HepG2 (cell line): Measurements from ENCODE around the gene SRXN1. TPM values are rescaled to one million over a fixed set of nuclear protein-coding genes. Genes with fewer than 3 reads are reported as not detected.

Experiments used
- ATAC-seq: fragments of 200-7000 bp; cut with Tn5 transposase; 3 replicates; pipeline ENCODE4 v1.9.1; 2020; ENCODE audit warnings: mild to moderate bottlenecking, moderate library complexity
- BruUV-seq: library from RNA; stranded (reverse); fragments of 400-500 nt; replicated peaks from 2 replicates; lab custom pipeline; 2021; lab: Mats Ljungman, UMichigan
- CTCF ChIA-PET: fragments of 300-600 bp; formaldehyde crosslinking; extraction: SDS; loops from one replicate; lab custom pipeline; 2021; ENCODE audit warnings: low total read pairs, inconsistent platforms, low intra/inter-chr PET ratio; lab: Yijun Ruan, JAX
- POLR2A ChIA-PET: fragments of 350-600 bp; sonication (Branson Sonifier 250); formaldehyde crosslinking; loops from one replicate; lab custom pipeline; 2020; ENCODE audit warnings: antibody characterized with exemption, inconsistent platforms; lab: Yijun Ruan, JAX
- DNase-seq: peaks from one replicate; pipeline ENCODE4 v3.0.0-alpha.2; 2015; ENCODE audit warnings: low spot score
- FAIRE-seq: peaks from 3 replicates; lab custom pipeline; 2011; peaks lifted over from hg19 to GRCh38; lab: Jason Lieb, UNC
- H2AFZ ChIP-seq: one replicate; pipeline ENCODE4 v1.6.1; 2011; ENCODE audit warnings: low read length, inconsistent platforms
- H3K27ac ChIP-seq: fragments of 300-600 bp; 3 replicates; pipeline ENCODE4 v1.8.0; 2011; ENCODE audit warnings: mixed run types, mild to moderate bottlenecking, mixed read lengths, low read length, inconsistent platforms; ENCODE audit not compliant: insufficient read depth; ENCODE audit errors: extremely low read length
- H3K27me3 ChIP-seq, 2 experiments: fragments of 200-600 bp in 1 of 2; 2 replicates in 1 of 2; 3 replicates in 1 of 2; pipeline versions ENCODE4 v1.6.0 to v1.8.0; 2011; ENCODE audit warnings: low read length in 2 of 2, mild to moderate bottlenecking in 2 of 2, moderate library complexity in 2 of 2, inconsistent platforms in 1 of 2; ENCODE audit not compliant: insufficient read depth in 2 of 2, control insufficient read depth in 1 of 2
- H3K36me3 ChIP-seq, 2 experiments: fragments of 200-600 bp in 1 of 2; replicated peaks in 1 of 2; 2 replicates in 1 of 2; 3 replicates in 1 of 2; pipeline versions ENCODE4 v1.5.1 to v1.8.0; 2011; ENCODE audit warnings: low read length in 2 of 2, inconsistent platforms in 1 of 2; ENCODE audit not compliant: insufficient read depth in 2 of 2, control insufficient read depth in 1 of 2
- H3K4me1 ChIP-seq: 2 replicates; pipeline ENCODE4 v1.5.1; 2012; ENCODE audit warnings: low read length, inconsistent platforms; ENCODE audit not compliant: insufficient read depth
- H3K4me2 ChIP-seq: 2 replicates; pipeline ENCODE4 v1.6.0; 2011; ENCODE audit warnings: low read depth, low read length, inconsistent platforms
- H3K4me3 ChIP-seq, 3 experiments: fragments of 200-600 bp in 1 of 3; sonication (generic), shearing (Covaris generic) in 1 of 3; replicated peaks in 1 of 3; 2 replicates each; pipeline ENCODE4 v1.5.1; 2011 to 2016; ENCODE audit warnings: low read length in 3 of 3, inconsistent platforms in 2 of 3, low read depth in 2 of 3, mild to moderate bottlenecking in 2 of 3, control low read depth in 1 of 3, mixed read lengths in 1 of 3; ENCODE audit not compliant: insufficient read depth in 1 of 3
- H3K79me2 ChIP-seq: one replicate; pipeline ENCODE4 v1.6.1; 2011; ENCODE audit warnings: low read length, inconsistent platforms; ENCODE audit not compliant: insufficient read depth
- H3K9ac ChIP-seq: 2 replicates; pipeline ENCODE4 v1.6.0; 2011; ENCODE audit warnings: mild to moderate bottlenecking, low read depth, low read length, inconsistent platforms; ENCODE audit not compliant: insufficient read depth
- H3K9me3 ChIP-seq: 2 replicates; pipeline ENCODE4 v1.5.1; 2012; ENCODE audit warnings: mild to moderate bottlenecking, low read length
- H4K20me1 ChIP-seq: 2 replicates; pipeline ENCODE4 v1.6.0; 2011; ENCODE audit warnings: inconsistent platforms, mild to moderate bottlenecking, low read length, moderate library complexity; ENCODE audit not compliant: insufficient read depth
- AGO1 ChIP-seq: fragments of 200-400 bp; formaldehyde crosslinking; IDR thresholded peaks from 2 replicates; pipeline ENCODE4 v1.6.1; 2017; ENCODE audit warnings: mild to moderate bottlenecking, low read depth, low read length, moderate library complexity; ENCODE audit not compliant: poor library complexity, severe bottlenecking
- ATF7 ChIP-seq, 2 experiments: fragments of 450-650 bp in 1 of 2; sonication (generic) in 1 of 2; formaldehyde crosslinking in 1 of 2; IDR thresholded peaks; 2 replicates each; pipeline versions ENCODE4 v1.4.0 to v1.6.1; 2016 to 2020; ENCODE audit warnings: antibody characterized with exemption in 1 of 2, mild to moderate bottlenecking in 1 of 2, missing genetic modification reagents in 1 of 2
- CAMTA2 ChIP-seq: sonication (generic); formaldehyde crosslinking; IDR thresholded peaks from 2 replicates; pipeline ENCODE4 v1.4.0; 2020; ENCODE audit warnings: mild to moderate bottlenecking, missing genetic modification reagents, borderline replicate concordance
- FLYWCH1 ChIP-seq: sonication (generic); formaldehyde crosslinking; IDR thresholded peaks from 2 replicates; pipeline ENCODE4 v1.8.1; 2023; ENCODE audit warnings: mild to moderate bottlenecking, missing genetic modification reagents
- IKZF1 ChIP-seq: fragments of 450-650 bp; IDR thresholded peaks from 2 replicates; pipeline ENCODE4 v1.7.1; 2016
- ISL2 ChIP-seq: sonication (generic); formaldehyde crosslinking; IDR thresholded peaks from 2 replicates; pipeline ENCODE4 v1.5.0; 2020; ENCODE audit warnings: missing genetic modification reagents
- JUNB ChIP-seq: sonication (generic); formaldehyde crosslinking; IDR thresholded peaks from 2 replicates; pipeline ENCODE4 v1.8.0; 2022; ENCODE audit warnings: missing genetic modification reagents, mild to moderate bottlenecking, borderline replicate concordance
- MAFK ChIP-seq, 2 experiments: IDR thresholded peaks in 1 of 2; conservative IDR thresholded peaks in 1 of 2; 2 replicates each; pipeline ENCODE4 v1.6.1; 2011; ENCODE audit warnings: improper control_type of control experiment in 2 of 2, low read length in 2 of 2
- MLLT10 ChIP-seq: sonication (generic); formaldehyde crosslinking; IDR thresholded peaks from 2 replicates; pipeline ENCODE4 v1.4.0; 2020; ENCODE audit warnings: missing genetic modification reagents
- RBFOX2 ChIP-seq: fragments of 200-400 bp; formaldehyde crosslinking; IDR thresholded peaks from 2 replicates; pipeline ENCODE4 v1.6.1; 2017; ENCODE audit warnings: low read depth, mild to moderate bottlenecking, low read length
- SP2 ChIP-seq: sonication (generic); formaldehyde crosslinking; IDR thresholded peaks from 2 replicates; pipeline ENCODE4 v1.5.1; 2020; ENCODE audit warnings: mild to moderate bottlenecking, missing genetic modification reagents
- ZNF224 ChIP-seq: sonication (generic); formaldehyde crosslinking; IDR thresholded peaks from 2 replicates; pipeline ENCODE4 v1.5.0; 2020; ENCODE audit warnings: mild to moderate bottlenecking, missing genetic modification reagents
- ZNF232 ChIP-seq: sonication (generic); formaldehyde crosslinking; IDR thresholded peaks from 2 replicates; pipeline ENCODE4 v1.4.0; 2020; ENCODE audit warnings: missing genetic modification reagents, borderline replicate concordance
- ZNF33A ChIP-seq: sonication (generic); formaldehyde crosslinking; IDR thresholded peaks from 2 replicates; pipeline ENCODE4 v1.5.1; 2020; ENCODE audit warnings: missing genetic modification reagents, mild to moderate bottlenecking, moderate library complexity, borderline replicate concordance
- ZNF343 ChIP-seq: sonication (generic); formaldehyde crosslinking; IDR thresholded peaks from 2 replicates; pipeline ENCODE4 v1.4.0; 2020; ENCODE audit warnings: mild to moderate bottlenecking, missing genetic modification reagents
- ZNF724P ChIP-seq: sonication (generic); formaldehyde crosslinking; IDR thresholded peaks from 2 replicates; pipeline ENCODE4 v1.8.0; 2022; ENCODE audit warnings: missing genetic modification reagents, borderline replicate concordance
- ZNF761 ChIP-seq: sonication (generic); formaldehyde crosslinking; conservative IDR thresholded peaks from 2 replicates; pipeline ENCODE4 v1.4.0; 2020; ENCODE audit warnings: mild to moderate bottlenecking, missing genetic modification reagents
- ZNF768 ChIP-seq: sonication (generic); formaldehyde crosslinking; IDR thresholded peaks from 2 replicates; pipeline ENCODE4 v1.4.0; 2020; ENCODE audit warnings: missing genetic modification reagents
- ZNF772 ChIP-seq: sonication (generic); formaldehyde crosslinking; IDR thresholded peaks from 2 replicates; pipeline ENCODE4 v1.5.0; 2020; ENCODE audit warnings: mild to moderate bottlenecking, missing genetic modification reagents
- WGBS: methylation state at CpG from one replicate; pipeline ENCODE4 v1.1.6; 2017; ENCODE audit warnings: low lambda C conversion rate; 5-methylcytosine and 5-hydroxymethylcytosine counted together
- in situ Hi-C: cut with HindIII; loops from 2 replicates; pipeline ENCODE4 v1.10.0; 2017; ENCODE audit warnings: low pct_unique_long_range_greater_than_20kb; ENCODE audit not compliant: extremely low pct_ligation_motif_present
- intact Hi-C: fragments of 100-400 bp; cut with micrococcal nuclease; formaldehyde crosslinking; loops from one replicate; pipeline ENCODE4 v1.10.0; 2022; ENCODE audit not compliant: unreplicated experiment
- polyA plus RNA-seq, 8 experiments: library from polyadenylated mRNA; depleted of rRNA in 3 of 8; stranded (reverse) in 7 of 8; unstranded in 1 of 8; fragments of >200 nt; fragmentation: Illumina TruSeq in 4 of 8; extraction: Trizol in 4 of 8; gene quantifications; 2 replicates each; pipeline versions ENCODE4 v1.2.1 to v1.2.3, GENCODE V29; 2011 to 2016; ENCODE audit warnings: low read depth in 4 of 8, missing spikeins in 1 of 8, mixed read lengths in 1 of 8; ENCODE audit not compliant: insufficient read depth in 1 of 8
- total RNA-seq, 5 experiments: library from RNA; depleted of rRNA; stranded (reverse); fragments of >200 nt; fragmentation: Illumina TruSeq; extraction: Trizol; gene quantifications; 2 replicates each; pipeline ENCODE4 v1.2.3, GENCODE V29; 2016; ENCODE audit warnings: low read depth in 1 of 5
- TF ChIP-seq, protein P1 (sequence below): sonication (generic); formaldehyde crosslinking; IDR thresholded peaks from 2 replicates; pipeline ENCODE4 v1.5.0; 2020; ENCODE audit warnings: mild to moderate bottlenecking, missing genetic modification reagents, borderline replicate concordance
- TF ChIP-seq, protein P2 (sequence below): sonication (generic); formaldehyde crosslinking; IDR thresholded peaks from 2 replicates; pipeline ENCODE4 v1.8.0; 2022; ENCODE audit warnings: mild to moderate bottlenecking, missing genetic modification reagents

Gene SRXN1
- total and polyA plus RNA-seq, 2 of the 13 experiments (the other 11 are each of a cell fraction or from before 2014, with no cell fraction given) = 29.9 to 87.7 TPM

DNA sequence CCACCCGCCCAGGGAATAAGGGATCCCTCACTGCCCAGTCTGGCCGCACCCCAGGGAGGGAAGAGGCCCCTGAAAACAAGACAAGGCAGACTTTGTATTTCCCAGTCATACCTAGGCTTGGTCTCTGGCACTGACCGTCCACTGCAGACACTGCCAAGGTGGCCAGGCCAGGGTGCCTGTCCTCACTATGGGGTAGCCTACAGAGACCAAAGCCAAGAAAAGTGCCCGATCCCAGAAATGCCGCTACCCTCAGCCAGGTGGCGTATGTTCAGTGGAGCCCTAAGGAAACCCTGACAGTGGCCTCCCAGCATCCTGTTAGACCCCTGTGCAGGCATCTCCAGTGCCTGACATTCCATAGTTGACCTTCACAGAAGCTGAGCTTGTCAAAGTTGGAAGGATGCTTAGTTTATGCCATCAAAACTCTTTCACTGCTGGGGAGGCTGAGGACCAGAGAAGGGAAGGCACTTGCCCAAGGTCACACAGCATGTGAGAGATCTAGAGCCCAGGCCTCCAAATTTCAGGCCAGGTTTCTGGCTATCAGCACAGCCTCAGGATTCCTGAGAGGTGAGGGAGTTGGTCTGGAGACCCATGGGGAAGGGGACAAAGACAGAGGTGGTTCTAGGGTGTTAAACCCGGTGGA is 20.1 kb upstream of the SRXN1 start:
- in situ Hi-C loops = no loop called here
- FAIRE-seq (no peak), ATAC-seq (peak; percentile 14), DNase-seq (no peak)
- H3K27ac ChIP-seq = no peak overlapping the region
- no peak overlapping the region for H3K9ac ChIP-seq
- H4K20me1 ChIP-seq = peaks cover 23% of the 10 kb centered on the region; the same call in 1 of the 2 replicates
- no peaks in the 10 kb centered on the region for H3K9me3 ChIP-seq
- CTCF ChIA-PET = interaction anchor here (0.7 kb wide), 1 partner anchor 56 kb away, joined by 3 read pairs; no protein-coding TSS in a partner anchor
- no peak overlapping the region for H2AFZ ChIP-seq
- H3K79me2 ChIP-seq = no peaks in the 10 kb centered on the region
- H3K4me2 ChIP-seq = no peak overlapping the region
- H3K4me1 ChIP-seq = peaks cover 11% of the 10 kb centered on the region
- POLR2A ChIA-PET = no interaction called here
- intact Hi-C loops = no loop called here
- H3K36me3 ChIP-seq = no peaks in the 10 kb centered on the region
- WGBS = 6% methylated on average over 7 of the region's 7 CpGs
- no TSS peak for BruUV-seq
- H3K4me3 ChIP-seq = no peak overlapping the region
- H3K27me3 ChIP-seq = peaks cover 16 to 67% of the 10 kb centered on the region in 2 experiments; a peak in 4 of 5 replicates
- TF ChIP-seq ATF7 (IDR thresholded peaks at IDR 0.05) (no peak), ATF7 (CRISPR knock-in tag; IDR thresholded peaks at IDR 0.05) (no peak), ZNF232 (CRISPR knock-in tag) (no peak), ZNF768 (CRISPR knock-in tag) (peak; percentile 99), ZNF224 (CRISPR knock-in tag) (no peak), ZNF33A (CRISPR knock-in tag) (no peak), FLYWCH1 (CRISPR knock-in tag) (no peak), RBFOX2 (no peak), ZNF761 (no peak), AGO1 (no peak), ZNF772 (CRISPR knock-in tag) (no peak), ZNF343 (CRISPR knock-in tag) (no peak), ZNF724P (CRISPR knock-in tag) (no peak), MAFK (conservative IDR thresholded peaks at IDR 0.05 in 1 of 2, IDR thresholded peaks at IDR 0.05 in 1 of 2; ENCODE audit: low read length in 2 of 2) (no peak), MLLT10 (CRISPR knock-in tag) (no peak), JUNB (no peak), SP2 (no peak), IKZF1 (no peak), CAMTA2 (no peak), ISL2 (CRISPR knock-in tag) (no peak)
- TF ChIP-seq, protein P1, sequence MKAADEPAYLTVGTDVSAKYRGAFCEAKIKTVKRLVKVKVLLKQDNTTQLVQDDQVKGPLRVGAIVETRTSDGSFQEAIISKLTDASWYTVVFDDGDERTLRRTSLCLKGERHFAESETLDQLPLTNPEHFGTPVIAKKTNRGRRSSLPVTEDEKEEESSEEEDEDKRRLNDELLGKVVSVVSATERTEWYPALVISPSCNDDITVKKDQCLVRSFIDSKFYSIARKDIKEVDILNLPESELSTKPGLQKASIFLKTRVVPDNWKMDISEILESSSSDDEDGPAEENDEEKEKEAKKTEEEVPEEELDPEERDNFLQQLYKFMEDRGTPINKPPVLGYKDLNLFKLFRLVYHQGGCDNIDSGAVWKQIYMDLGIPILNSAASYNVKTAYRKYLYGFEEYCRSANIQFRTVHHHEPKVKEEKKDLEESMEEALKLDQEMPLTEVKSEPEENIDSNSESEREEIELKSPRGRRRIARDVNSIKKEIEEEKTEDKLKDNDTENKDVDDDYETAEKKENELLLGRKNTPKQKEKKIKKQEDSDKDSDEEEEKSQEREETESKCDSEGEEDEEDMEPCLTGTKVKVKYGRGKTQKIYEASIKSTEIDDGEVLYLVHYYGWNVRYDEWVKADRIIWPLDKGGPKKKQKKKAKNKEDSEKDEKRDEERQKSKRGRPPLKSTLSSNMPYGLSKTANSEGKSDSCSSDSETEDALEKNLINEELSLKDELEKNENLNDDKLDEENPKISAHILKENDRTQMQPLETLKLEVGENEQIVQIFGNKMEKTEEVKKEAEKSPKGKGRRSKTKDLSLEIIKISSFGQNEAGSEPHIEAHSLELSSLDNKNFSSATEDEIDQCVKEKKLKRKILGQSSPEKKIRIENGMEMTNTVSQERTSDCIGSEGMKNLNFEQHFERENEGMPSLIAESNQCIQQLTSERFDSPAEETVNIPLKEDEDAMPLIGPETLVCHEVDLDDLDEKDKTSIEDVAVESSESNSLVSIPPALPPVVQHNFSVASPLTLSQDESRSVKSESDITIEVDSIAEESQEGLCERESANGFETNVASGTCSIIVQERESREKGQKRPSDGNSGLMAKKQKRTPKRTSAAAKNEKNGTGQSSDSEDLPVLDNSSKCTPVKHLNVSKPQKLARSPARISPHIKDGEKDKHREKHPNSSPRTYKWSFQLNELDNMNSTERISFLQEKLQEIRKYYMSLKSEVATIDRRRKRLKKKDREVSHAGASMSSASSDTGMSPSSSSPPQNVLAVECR (CRISPR knock-in tag) = no peak
- TF ChIP-seq, protein P2, sequence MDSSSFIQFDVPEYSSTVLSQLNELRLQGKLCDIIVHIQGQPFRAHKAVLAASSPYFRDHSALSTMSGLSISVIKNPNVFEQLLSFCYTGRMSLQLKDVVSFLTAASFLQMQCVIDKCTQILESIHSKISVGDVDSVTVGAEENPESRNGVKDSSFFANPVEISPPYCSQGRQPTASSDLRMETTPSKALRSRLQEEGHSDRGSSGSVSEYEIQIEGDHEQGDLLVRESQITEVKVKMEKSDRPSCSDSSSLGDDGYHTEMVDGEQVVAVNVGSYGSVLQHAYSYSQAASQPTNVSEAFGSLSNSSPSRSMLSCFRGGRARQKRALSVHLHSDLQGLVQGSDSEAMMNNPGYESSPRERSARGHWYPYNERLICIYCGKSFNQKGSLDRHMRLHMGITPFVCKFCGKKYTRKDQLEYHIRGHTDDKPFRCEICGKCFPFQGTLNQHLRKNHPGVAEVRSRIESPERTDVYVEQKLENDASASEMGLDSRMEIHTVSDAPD (CRISPR knock-in tag) = no peak
